Measurements from ENCODE around the gene AQP12A.
A peak's percentile ranks its signal among the peaks of the same experiment; 100 is the strongest.
"Not testable (repeated sequence)": the region's sequence is repeated elsewhere in the genome, so short reads cannot be mapped to it uniquely, and the experiment has no call there.

Gene AQP12A

GRCh38 chr2:240689975-240690374 is 1.7 kb upstream of the AQP12A start:
- Mint-ChIP-seq H3K27ac (no peak overlapping the region), H3K36me3 (no peaks in the 10 kb centered on the region), H3K9me3 (no peaks in the 10 kb centered on the region), H3K4me3 (no peak overlapping the region), H3K4me1 (peaks cover 0 to 2% of the 10 kb centered on the region in 2 donors), H3K27me3 (no peaks in the 10 kb centered on the region)
- ATAC-seq (replicated peaks), result no peak
- DNase-seq, result no peak

- peak; percentile 6 to 42 for ATAC-seq (replicated peaks)
- H3K27ac Mint-ChIP-seq, result not testable (repeated sequence)
Measured at GRCh38 chr2:240690421-240691074, 1.1 kb upstream of the AQP12A start.

GRCh38 chr2:240691075-240691427 is 615 bp upstream of the AQP12A start:
- not testable (repeated sequence) for H3K27me3 Mint-ChIP-seq, DNase-seq, H3K9me3 Mint-ChIP-seq, H3K36me3 Mint-ChIP-seq, H3K27ac Mint-ChIP-seq, H3K4me3 Mint-ChIP-seq, H3K4me1 Mint-ChIP-seq
- peak in 1 of 2 donors; percentile 14 for ATAC-seq (replicated peaks)

More at GRCh38 chr2:240690421-240691074, 1.1 kb upstream of the AQP12A start:
- not testable (repeated sequence) for H3K9me3 Mint-ChIP-seq, DNase-seq, H3K27me3 Mint-ChIP-seq, H3K36me3 Mint-ChIP-seq, H3K4me1 Mint-ChIP-seq
- peak overlapping the region in 1 of 2 donors; percentile 47 for H3K4me3 Mint-ChIP-seq

GRCh38 chr2:240692583-240693561 is 1.2 kb downstream of the AQP12A start:
- not testable (repeated sequence) for H3K9me3 Mint-ChIP-seq, H3K4me3 Mint-ChIP-seq, H3K27me3 Mint-ChIP-seq

GRCh38 chr2:240694304-240694703 is 2.6 kb downstream of the AQP12A start:
- not testable (repeated sequence) for DNase-seq; H3K4me1 Mint-ChIP-seq; H3K4me3 Mint-ChIP-seq; H3K36me3 Mint-ChIP-seq; H3K27me3 Mint-ChIP-seq; H3K9me3 Mint-ChIP-seq; H3K27ac Mint-ChIP-seq; ATAC-seq (replicated peaks)

More at GRCh38 chr2:240692583-240693561, 1.2 kb downstream of the AQP12A start:
- not testable (repeated sequence) for ATAC-seq (replicated peaks); DNase-seq; H3K27ac Mint-ChIP-seq; H3K4me1 Mint-ChIP-seq; H3K36me3 Mint-ChIP-seq

- not testable (repeated sequence) for H3K9me3 Mint-ChIP-seq; H3K27ac Mint-ChIP-seq; H3K4me1 Mint-ChIP-seq; ATAC-seq (replicated peaks); H3K27me3 Mint-ChIP-seq; H3K4me3 Mint-ChIP-seq; H3K36me3 Mint-ChIP-seq; DNase-seq
Measured at GRCh38 chr2:240695593-240695992, 3.9 kb downstream of the AQP12A start.

- not testable (repeated sequence) for H3K9me3 Mint-ChIP-seq; H3K27me3 Mint-ChIP-seq; DNase-seq; H3K4me3 Mint-ChIP-seq; H3K27ac Mint-ChIP-seq; H3K36me3 Mint-ChIP-seq; ATAC-seq (replicated peaks); H3K4me1 Mint-ChIP-seq
Measured at GRCh38 chr2:240696469-240696868, 4.8 kb downstream of the AQP12A start.

- ATAC-seq (replicated peaks); DNase-seq; H3K9me3 Mint-ChIP-seq; H3K4me1 Mint-ChIP-seq; H3K4me3 Mint-ChIP-seq; H3K36me3 Mint-ChIP-seq; H3K27ac Mint-ChIP-seq: not testable (repeated sequence)
- H3K27me3 Mint-ChIP-seq, result peaks cover 11 to 14% of the 10 kb centered on the region in 2 donors
Measured at GRCh38 chr2:240698852-240699561, 7.3 kb downstream of the AQP12A start.

- not testable (repeated sequence) for H3K9me3 Mint-ChIP-seq; DNase-seq; ATAC-seq (replicated peaks); H3K36me3 Mint-ChIP-seq; H3K27ac Mint-ChIP-seq; H3K4me3 Mint-ChIP-seq; H3K4me1 Mint-ChIP-seq
- peaks cover 16 to 17% of the 10 kb centered on the region in 2 donors for H3K27me3 Mint-ChIP-seq
Measured at GRCh38 chr2:240699835-240700234, 8.2 kb downstream of the AQP12A start.

GRCh38 chr2:240700616-240701015 is 8.9 kb downstream of the AQP12A start:
- not testable (repeated sequence) for H3K27ac Mint-ChIP-seq; H3K4me1 Mint-ChIP-seq; H3K9me3 Mint-ChIP-seq; ATAC-seq (replicated peaks); H3K4me3 Mint-ChIP-seq; H3K36me3 Mint-ChIP-seq; DNase-seq
- H3K27me3 Mint-ChIP-seq, result peaks cover 24% of the 10 kb centered on the region in 2 donors

GRCh38 chr2:240701091-240701735 is 9.5 kb downstream of the AQP12A start:
- DNase-seq (no peak), ATAC-seq (replicated peaks) (no peak)
- Mint-ChIP-seq H3K36me3 (no peaks in the 10 kb centered on the region), H3K9me3 (no peaks in the 10 kb centered on the region), H3K4me3 (no peak overlapping the region), H3K4me1 (peaks cover 0 to 4% of the 10 kb centered on the region in 2 donors), H3K27me3 (peaks cover 25% of the 10 kb centered on the region in 2 donors), H3K27ac (no peak overlapping the region)

- no peaks in the 10 kb centered on the region for H3K36me3 Mint-ChIP-seq
- H3K4me3 Mint-ChIP-seq, result no peak overlapping the region
- H3K4me1 Mint-ChIP-seq, result peaks cover 0 to 4% of the 10 kb centered on the region in 2 donors
- DNase-seq (no peak), ATAC-seq (replicated peaks) (no peak)
- no peak overlapping the region for H3K27ac Mint-ChIP-seq
- H3K9me3 Mint-ChIP-seq, result no peaks in the 10 kb centered on the region
- peaks cover 25% of the 10 kb centered on the region in 2 donors for H3K27me3 Mint-ChIP-seq
Measured at GRCh38 chr2:240701736-240702639, 10.3 kb downstream of the AQP12A start.

- H3K36me3 Mint-ChIP-seq, result no peaks in the 10 kb centered on the region
- no peaks in the 10 kb centered on the region for H3K9me3 Mint-ChIP-seq
- peaks cover 25% of the 10 kb centered on the region in 2 donors for H3K27me3 Mint-ChIP-seq
- ATAC-seq (replicated peaks) (no peak), DNase-seq (no peak)
- no peak overlapping the region for H3K27ac Mint-ChIP-seq
- H3K4me1 Mint-ChIP-seq, result peaks cover 0 to 4% of the 10 kb centered on the region in 2 donors
- no peak overlapping the region for H3K4me3 Mint-ChIP-seq
Measured at GRCh38 chr2:240702640-240703011, 11.0 kb downstream of the AQP12A start.
